Neural crest cell (in vitro differentiated cells): ENCODE data around the gene CEND1. TPM values are rescaled to one million over a fixed set of nuclear protein-coding genes. Genes with fewer than 3 reads are reported as not detected.

ENCODE experiments used
- DNase-seq: peaks from one replicate; pipeline ENCODE4 v3.0.0; 2021; ENCODE audit warnings: low read depth, mixed read lengths, low spot score
- H3K27ac Mint-ChIP-seq: one replicate; pipeline ENCODE4 v1.8.0; 2021; ENCODE audit warnings: mild to moderate bottlenecking, mixed read lengths; ENCODE audit not compliant: unreplicated experiment
- H3K27me3 Mint-ChIP-seq: 2 replicates; pipeline ENCODE4 v1.8.0; 2021; ENCODE audit warnings: low read depth, mild to moderate bottlenecking, mixed read lengths
- H3K36me3 Mint-ChIP-seq: 2 replicates; pipeline ENCODE4 v1.8.0; 2021; ENCODE audit warnings: low read depth, mild to moderate bottlenecking, mixed read lengths
- H3K4me1 Mint-ChIP-seq: 2 replicates; pipeline ENCODE4 v1.8.0; 2021; ENCODE audit warnings: mixed read lengths
- H3K4me3 Mint-ChIP-seq: one replicate; pipeline ENCODE4 v1.8.0; 2021; ENCODE audit warnings: mild to moderate bottlenecking, mixed read lengths
- H3K9me3 Mint-ChIP-seq: 2 replicates; pipeline ENCODE4 v1.8.0; 2021; ENCODE audit warnings: mixed read lengths
- total RNA-seq: library from RNA; stranded (reverse); gene quantifications from 2 replicates; pipeline ENCODE4 v1.2.1, GENCODE V29; 2021
- TF ChIP-seq, protein P1 (sequence below): fragments of 200-600 bp; sonication (generic); conservative IDR thresholded peaks from 2 replicates; pipeline ENCODE4 v1.5.0; 2021; ENCODE audit warnings: antibody characterized with exemption, mild to moderate bottlenecking

Gene CEND1
- total RNA-seq, 1 donor from 2014 or later, result 1.2 TPM

DNA sequence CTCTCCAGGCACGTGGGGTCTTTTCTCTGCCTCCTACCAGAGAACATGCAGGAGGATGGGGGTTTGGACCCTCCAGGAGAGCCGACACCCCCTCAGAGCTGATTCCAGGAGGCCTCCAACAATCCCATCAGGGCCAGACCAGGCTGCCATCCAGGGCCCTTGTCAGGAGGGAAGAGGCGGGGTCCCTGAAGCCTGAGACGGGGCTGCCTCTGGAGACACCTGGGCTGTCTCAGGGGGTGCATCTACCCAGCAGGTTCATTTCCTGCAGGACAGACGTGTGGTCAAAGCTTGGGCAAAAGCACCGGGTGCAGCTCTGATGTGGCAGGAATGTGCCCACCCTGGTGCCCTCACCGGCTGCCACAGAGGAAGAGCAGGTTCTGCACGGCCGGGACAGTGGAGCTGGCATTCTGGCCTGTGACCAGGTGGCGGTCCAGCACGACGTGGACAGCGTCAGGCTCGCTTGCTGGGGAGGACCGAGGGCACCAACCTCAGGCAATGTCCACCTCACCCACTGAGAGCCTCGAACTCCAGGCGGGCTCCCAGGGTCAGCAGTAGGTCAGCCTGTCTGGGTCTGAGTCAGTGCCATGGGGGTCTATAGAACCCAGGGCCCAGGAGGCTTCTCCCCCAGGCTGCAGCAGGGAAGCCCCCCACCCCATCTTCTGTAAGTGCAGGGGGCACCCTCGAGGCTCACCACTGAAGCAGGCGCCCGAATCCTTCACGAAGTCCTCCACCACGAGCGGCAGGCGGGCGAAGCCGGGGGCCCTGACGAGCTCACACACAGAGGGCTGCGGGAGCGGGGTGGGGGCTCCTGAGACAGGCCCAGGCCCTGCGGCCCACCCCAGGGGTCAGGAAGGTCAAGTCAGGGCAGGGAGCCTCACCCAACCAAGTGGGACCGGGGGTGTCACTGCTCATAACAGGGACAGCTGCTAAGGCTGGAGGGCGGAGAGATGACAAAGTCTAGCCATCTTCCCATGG is 19.0 kb downstream of the CEND1 start:
- Mint-ChIP-seq H3K4me1 (peaks cover 13% of the 10 kb centered on the region), H3K36me3 (peaks cover 3% of the 10 kb centered on the region), H3K4me3 (no peak overlapping the region), H3K27me3 (no peaks in the 10 kb centered on the region), H3K9me3 (no peaks in the 10 kb centered on the region), H3K27ac (no peak overlapping the region)
- TF ChIP-seq, protein P1, sequence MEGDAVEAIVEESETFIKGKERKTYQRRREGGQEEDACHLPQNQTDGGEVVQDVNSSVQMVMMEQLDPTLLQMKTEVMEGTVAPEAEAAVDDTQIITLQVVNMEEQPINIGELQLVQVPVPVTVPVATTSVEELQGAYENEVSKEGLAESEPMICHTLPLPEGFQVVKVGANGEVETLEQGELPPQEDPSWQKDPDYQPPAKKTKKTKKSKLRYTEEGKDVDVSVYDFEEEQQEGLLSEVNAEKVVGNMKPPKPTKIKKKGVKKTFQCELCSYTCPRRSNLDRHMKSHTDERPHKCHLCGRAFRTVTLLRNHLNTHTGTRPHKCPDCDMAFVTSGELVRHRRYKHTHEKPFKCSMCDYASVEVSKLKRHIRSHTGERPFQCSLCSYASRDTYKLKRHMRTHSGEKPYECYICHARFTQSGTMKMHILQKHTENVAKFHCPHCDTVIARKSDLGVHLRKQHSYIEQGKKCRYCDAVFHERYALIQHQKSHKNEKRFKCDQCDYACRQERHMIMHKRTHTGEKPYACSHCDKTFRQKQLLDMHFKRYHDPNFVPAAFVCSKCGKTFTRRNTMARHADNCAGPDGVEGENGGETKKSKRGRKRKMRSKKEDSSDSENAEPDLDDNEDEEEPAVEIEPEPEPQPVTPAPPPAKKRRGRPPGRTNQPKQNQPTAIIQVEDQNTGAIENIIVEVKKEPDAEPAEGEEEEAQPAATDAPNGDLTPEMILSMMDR, result no peak
- DNase-seq, result no peak

DNA sequence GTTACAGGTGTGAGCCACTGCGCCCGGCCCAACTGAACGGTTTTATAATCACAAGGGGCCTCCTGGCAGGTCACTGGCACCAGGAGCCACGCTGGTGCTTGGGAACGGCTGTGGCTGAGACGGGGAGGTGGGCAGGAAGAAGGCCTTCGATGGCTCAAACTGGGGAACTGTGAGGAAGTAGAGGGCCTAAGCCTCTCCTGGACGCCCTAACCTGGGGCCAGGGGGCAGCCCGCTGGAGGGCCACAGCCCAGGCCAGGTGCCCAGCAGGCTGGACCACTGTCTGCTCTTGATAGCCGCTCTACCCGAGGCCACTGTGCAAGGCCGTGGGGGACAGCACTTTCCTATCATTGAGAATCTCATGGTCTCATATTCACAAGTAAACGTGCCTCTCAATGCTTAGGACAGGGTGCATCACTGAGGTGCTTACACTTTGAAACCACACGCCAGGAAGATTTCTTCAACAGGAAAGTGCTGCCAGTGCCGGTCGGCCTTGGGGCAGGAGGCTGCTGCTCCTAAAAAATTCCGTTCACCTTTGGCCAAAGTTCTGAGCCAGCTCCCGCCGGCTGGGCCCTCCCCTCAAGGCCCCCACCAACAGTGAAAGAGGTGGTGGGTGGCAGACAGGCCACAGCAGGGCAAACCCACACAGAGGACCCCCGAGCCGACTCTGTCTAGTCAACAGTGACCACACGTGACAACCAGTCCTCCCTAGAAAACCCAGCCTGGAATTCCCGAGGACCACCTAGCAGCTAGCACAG is 19.8 kb downstream of the CEND1 start:
- no peaks in the 10 kb centered on the region for H3K27me3 Mint-ChIP-seq
- H3K36me3 Mint-ChIP-seq, result peaks cover 3% of the 10 kb centered on the region
- peaks cover 6% of the 10 kb centered on the region for H3K4me1 Mint-ChIP-seq
- no peak for DNase-seq
- H3K27ac Mint-ChIP-seq, result no peak overlapping the region
- no peaks in the 10 kb centered on the region for H3K9me3 Mint-ChIP-seq
- TF ChIP-seq, protein P1, result no peak
- no peak overlapping the region for H3K4me3 Mint-ChIP-seq

DNA sequence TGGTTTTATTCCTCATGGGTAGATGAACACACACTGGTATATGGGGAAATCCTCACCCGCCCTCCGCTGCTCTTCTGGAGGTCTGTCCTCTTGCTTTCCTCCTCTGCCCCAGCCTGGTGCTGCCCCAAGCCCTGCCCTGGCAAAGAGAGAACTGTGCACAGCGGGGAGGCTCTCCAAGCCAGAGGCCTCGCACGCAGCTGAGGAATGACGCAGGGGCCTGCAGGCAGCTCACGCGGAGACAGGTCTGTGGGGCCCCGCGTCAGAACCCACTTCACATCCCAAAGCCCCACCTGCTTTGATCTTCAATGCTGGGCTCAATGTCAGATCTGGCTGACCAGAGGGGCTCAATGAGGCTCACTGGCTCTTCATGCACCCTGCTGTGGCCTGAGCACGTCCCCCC is 22.7 kb downstream of the CEND1 start:
- no peak for DNase-seq
- H3K9me3 Mint-ChIP-seq, result no peaks in the 10 kb centered on the region
- peaks cover 2% of the 10 kb centered on the region for H3K27me3 Mint-ChIP-seq
- TF ChIP-seq, protein P1, result no peak
- H3K36me3 Mint-ChIP-seq, result peaks cover 5% of the 10 kb centered on the region
- no peak overlapping the region for H3K27ac Mint-ChIP-seq
- no peaks in the 10 kb centered on the region for H3K4me1 Mint-ChIP-seq
- peak overlapping the region; percentile 45 for H3K4me3 Mint-ChIP-seq

DNA sequence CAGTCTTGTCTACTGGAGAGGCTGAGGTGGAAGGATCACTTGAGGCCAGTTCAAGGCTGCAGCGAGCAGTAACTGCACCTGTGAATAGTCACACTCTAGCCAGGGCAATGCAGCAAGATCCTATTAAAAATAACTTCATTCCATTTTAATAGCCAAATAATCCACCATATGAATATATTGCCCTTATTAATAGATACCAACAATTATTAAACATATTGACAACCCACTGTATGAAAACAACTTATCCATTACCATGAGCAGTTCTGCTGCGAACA is 23.0 kb downstream of the CEND1 start:
- Mint-ChIP-seq H3K27me3 (peaks cover 2% of the 10 kb centered on the region), H3K4me3 (peak overlapping the region; percentile 45), H3K9me3 (no peaks in the 10 kb centered on the region), H3K4me1 (no peaks in the 10 kb centered on the region), H3K36me3 (peaks cover 5% of the 10 kb centered on the region), H3K27ac (no peak overlapping the region)
- no peak for DNase-seq
- TF ChIP-seq, protein P1, result no peak

DNA sequence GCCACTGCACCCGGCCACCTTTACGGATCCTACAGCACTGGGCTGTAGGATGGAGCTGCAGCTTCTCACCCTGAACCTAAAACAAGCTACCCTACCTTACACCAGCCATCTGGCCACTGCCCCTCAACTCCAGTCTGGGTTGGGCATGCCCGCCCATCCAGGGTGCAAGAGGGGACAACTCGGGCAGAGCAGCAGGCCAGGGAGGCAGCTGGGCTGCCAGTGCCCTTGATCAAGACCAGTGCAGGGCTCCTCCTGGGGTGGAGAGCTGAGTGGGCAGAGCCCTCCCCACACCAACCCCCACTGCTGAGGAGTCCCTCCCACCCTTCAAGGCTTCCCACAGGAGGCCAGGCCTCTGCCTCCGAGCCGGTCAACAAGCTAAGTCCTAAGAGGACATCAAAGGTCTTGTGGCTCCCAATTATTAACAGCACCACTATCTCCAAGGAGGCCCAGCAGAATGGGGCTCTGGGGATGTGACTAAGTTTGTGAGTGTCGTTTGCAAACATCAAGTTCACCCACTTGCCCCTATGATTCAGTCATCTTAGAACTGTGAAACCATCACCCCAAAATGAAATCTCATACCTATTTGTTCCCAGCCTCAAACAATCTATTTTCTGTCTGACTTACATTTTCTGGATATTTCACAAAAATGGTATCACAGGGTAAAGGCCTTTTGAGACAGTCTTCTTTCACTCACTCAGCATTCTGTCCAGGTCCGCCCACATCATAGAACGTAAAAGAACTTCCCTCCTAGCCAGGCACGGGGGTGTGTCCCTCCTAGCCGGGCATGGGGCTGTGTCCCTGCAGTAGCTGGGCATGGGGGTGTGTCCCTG is 23.6 kb downstream of the CEND1 start:
- Mint-ChIP-seq H3K9me3 (no peaks in the 10 kb centered on the region), H3K36me3 (peaks cover 5% of the 10 kb centered on the region), H3K4me1 (no peaks in the 10 kb centered on the region), H3K4me3 (peak overlapping the region; percentile 45), H3K27ac (no peak overlapping the region), H3K27me3 (peaks cover 2% of the 10 kb centered on the region)
- DNase-seq, result no peak
- TF ChIP-seq, protein P1, result no peak
